ENCODE results near the gene TMEM239.
"Not testable (repeated sequence)": the region's sequence is repeated elsewhere in the genome, so short reads cannot be mapped to it uniquely, and the experiment has no call there.

TMEM239 gene

GRCh38 chr20:2816030-2816582 is at the start of gene TMEM239:
Gene TMEM239, plus strand, starts transcription at chr20:2816364. Its CDS starts 191 bp downstream, at chr20:2816555.
- DNase-seq, result no peak

- DNase-seq, result no peak
These were observed 48.2 kb upstream of the TMEM239 start for GRCh38 chr20:2767768-2768631.

DNA sequence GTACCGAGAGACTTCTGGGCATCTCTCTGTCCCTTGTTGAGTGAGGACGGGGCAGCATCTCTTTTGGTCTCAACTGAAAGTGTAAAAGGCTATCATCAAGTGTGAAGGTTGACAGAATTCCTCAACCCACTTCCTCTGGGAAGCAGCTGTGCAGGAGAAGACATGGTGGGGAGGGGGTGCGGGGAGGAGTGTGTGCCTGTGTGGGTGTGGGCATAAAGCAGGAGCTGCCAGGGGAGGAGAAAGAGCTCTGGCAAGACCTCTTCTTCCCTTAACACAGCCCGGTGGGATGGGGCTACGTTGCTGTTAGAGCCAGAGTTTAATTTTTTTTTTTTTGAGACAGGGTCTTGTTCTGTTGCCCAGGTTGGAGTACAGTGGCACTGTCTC is 47.5 kb upstream of the TMEM239 start:
- no peak for DNase-seq

GRCh38 chr20:2770091-2770490 is 46.1 kb upstream of the TMEM239 start:
- DNase-seq, result not testable (repeated sequence)

DNA sequence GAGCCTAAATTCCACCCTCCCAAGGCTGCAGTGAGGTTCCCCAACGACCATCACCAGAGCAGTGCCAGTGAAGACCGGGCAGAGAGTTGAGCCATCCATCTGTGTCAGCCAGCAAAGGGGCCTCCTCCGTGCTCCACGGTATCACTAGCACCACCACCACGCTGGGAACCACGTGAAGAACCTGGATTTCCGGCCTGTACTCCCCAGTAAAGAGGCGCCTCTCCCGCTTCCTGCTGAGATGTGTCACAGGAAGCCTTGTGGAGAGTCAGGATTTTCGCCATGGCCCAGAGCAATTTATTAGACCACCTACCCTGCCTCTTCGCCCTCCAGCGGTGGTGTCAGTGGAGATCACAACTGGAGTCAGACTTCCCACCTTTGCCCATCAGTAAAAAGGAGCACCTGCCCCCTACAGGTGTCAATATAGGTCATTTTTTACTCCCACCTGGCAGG is 44.5 kb upstream of the TMEM239 start:
- no peak for DNase-seq

- no peak for DNase-seq
These were observed 42.4 kb upstream of the TMEM239 start for GRCh38 chr20:2773812-2774211.

DNA sequence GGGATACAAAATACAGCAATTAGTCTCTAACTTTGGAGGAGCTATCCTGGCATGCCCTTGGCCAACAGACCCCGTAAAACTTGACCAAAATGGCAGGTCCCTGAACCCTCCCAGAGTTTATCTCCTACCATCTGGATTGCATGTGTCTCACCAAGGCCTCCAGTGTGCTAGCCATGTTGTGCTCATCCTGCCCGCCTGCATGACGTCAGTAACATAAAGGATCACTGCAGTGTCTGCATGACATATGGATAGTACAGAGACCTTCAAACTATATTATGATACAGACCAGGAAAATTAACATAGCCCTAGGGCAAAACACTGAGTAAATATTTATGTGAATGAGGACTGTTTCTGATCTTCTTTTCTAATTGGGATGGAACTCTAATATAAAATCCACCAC is 41.0 kb upstream of the TMEM239 start:
- DNase-seq, result no peak

- no peak for DNase-seq
These were observed 37.4 kb upstream of the TMEM239 start for GRCh38 chr20:2778602-2779321.

- DNase-seq, result no peak
These were observed 35.2 kb upstream of the TMEM239 start for GRCh38 chr20:2780948-2781347.

- DNase-seq, result no peak
These were observed 32.1 kb upstream of the TMEM239 start for GRCh38 chr20:2783908-2784566.

DNA sequence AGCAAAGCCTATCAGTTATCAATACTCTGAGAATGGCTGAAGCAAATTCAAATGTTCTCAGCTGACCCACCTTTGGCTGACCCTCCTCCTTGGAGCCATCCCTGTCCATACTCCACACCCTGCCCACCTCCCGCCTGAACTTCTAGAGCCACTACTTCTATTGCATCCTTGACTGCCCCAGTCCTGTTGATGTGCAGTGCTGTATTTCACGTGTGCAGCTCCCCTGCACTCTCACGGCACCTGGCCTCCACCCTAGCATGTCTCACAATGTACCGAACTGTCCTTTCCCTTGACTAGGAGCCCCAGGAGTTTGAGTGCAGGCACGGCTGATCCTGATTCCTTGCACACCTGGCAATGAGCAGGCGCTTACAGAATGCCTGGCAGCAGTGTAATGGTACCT is 22.7 kb upstream of the TMEM239 start:
- DNase-seq, result no peak

DNA sequence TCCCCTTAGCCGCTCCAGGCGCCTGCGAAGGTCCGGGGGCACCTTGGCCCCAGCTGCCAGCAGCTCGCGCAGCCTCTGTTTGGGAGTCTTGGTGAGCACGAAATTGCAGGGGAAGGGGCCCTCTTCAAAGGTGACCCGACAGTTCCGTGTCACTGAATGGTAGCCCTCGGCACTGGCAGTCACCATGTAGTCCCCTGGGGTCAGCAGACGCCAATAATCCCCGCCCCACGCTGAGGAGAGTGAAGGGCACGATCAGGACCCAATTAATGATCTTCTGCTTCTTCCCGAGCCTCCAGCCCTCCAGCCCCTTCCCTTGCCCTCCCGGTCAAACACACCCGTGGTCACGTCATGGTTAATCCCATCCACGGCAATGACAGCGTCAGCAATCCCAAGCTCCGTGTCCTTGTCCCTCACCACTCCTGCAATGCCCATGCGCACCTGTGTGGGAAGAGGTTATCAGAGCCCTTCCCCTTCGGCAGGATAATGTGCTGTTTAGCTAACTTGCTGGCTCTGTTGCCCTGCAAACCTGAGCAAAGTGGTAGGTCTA is 21.9 kb upstream of the TMEM239 start:
- DNase-seq, result no peak

DNA sequence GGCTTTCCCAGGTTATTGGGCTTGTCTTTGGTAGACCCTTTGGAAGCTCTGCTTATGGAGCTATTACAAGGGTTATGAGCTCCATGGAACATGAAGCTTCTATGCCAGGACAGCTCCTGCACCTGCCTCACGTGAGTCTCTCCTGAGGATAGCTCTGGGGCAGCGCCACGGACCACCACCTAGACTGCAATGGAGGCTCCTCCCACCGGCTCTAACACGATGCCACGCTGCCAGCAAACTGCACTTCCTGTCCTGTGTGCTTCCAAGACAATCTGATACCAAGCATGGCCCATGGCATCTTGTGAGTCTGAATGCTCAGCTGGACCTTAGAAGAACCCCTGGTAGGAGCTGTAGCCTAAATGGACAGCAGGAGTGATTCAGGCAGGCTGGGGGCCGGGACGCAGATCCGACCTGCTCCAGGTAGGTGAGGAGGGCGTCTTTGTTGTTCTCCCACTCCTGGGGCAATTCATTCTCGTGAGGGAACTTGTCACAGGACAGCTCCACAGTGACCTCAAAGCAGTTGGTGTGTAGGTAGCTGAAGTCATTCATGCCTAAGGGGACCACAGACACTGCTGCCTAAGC is 21.2 kb upstream of the TMEM239 start:
- DNase-seq, result no peak

GRCh38 chr20:2795451-2795850 is 20.7 kb upstream of the TMEM239 start:
- DNase-seq, result no peak

DNA sequence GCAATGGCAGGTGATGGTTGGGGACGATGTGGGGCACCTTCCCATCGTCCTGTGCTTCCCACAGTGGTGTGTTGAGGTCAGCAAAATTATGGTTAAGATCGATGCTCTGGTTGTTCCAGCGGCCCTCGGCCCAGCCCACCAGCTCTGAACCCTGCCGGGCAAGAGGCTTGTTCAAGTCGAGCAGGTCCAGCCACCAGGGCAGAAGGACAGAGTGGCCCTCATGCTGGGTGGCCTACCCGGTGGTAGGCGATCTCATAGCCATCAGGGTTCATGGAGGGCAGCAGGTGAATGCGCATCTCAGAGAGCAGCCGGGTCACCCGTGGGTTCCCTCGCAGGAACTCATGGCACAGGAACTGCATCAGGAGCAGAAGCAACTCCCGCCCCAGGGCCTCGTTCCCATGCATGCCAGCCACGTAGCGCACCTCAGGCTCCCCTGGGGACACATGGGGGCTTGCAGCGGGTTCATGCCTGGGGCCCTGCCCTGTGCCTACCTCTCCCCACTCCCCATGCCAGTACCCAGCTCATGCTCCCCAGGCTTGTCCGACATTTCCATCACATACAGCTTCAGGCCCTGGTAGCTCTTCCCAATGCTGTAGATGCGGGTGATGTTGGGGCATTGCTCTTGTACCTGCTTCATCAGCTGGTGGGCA is 20.0 kb upstream of the TMEM239 start:
- no peak for DNase-seq

- no peak for DNase-seq
These were observed 18.8 kb upstream of the TMEM239 start for GRCh38 chr20:2797136-2797983.

DNA sequence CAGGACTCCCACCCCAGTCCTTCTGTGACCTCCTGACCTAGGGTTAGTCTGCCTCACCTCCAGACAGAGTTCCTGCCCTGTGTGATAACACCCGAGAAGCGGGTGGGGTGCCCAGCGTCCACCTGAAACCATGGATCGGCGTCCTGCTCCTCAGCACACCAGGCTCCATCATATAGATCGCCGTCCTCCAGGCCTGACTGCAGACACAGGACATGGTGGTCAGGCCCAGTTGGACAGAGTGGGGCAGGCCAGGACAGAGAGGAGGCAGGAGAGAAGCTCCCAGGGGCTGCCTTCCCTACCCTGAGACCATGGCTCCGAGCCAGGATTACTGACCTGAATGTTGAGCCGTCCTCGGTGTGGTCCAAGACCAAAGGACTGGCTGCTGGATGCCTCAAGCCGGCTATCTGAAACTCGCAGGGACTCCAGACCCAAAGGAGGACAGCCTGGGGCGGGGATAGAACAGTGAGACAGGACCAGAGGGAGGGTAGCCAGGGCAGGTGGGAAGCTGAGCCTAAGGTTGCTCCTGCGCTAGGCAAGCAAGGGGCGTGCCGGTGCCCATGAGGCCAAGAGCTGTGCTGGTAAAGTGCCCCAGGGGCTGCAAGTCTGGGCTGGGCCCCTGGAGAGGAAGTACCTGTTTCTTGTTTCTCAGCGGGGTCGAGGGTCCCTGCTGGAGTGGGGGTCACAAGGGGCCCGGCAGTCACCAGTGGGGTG is 17.9 kb upstream of the TMEM239 start:
- no peak for DNase-seq

DNA sequence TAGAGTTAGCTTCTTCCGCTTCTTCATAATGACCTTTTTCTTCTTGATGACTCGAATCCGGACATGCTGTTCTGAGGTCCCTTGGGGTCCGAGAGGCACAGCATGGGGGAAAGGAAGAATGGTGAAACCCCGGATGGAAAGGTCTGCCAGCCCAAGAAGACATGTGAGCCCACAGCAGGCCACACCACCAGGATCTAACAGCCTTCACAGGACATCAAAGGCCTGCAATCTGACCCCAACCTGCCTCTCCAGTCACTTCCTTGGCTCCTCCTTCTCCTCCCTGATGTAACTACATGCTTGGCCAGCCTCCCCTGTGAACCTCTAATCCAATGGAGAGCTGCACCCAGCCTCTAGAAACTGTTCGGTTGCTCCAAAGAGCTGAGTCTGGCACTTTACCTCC is 17.4 kb upstream of the TMEM239 start:
- no peak for DNase-seq

DNA sequence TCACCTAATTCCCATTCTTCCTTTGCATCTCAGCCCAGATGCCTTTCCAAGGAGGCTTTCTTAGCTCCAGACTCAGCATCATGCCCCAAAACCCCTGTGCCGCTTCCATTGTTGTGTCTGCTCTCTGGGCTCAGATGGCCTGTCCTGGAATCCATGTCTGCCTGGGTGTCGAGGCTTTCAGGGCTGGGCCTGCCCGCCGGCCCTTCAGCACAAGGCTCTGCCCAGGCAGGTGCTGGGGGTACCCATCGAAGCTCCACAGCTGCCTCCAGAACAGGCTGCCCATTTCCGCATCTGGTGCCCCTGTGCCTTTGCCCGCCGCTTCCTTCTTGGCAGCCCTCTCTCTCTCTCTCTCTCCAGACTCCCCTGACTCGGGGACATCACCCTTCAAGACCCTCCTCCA is 16.9 kb upstream of the TMEM239 start:
- no peak for DNase-seq

All from activated naive CD4-positive, alpha-beta T cell (primary cell).